ENCODE results near the gene DSG2.

DNA sequence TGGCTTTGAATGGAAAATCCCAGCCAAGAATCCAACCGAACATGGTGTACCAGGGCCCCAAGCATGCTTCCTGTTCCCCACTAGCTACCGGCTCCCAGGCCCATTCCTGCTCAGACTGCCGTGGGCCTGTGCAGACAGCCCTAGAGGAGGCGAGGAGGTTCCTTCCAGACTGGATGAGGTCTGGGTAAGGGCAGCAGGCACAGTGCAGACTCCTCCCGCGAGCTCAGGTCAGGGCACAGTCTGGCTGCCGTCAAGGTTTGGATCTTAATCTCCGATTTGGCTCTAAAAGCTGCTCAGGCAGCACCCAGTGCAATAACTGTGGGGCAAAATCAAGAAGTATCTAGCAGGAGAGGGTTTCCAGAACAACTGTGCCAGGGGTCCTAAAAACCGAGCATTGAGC, 74.4 kb downstream of the DSG2 start:
- no peak for TF ChIP-seq EP300 (IDR thresholded peaks at IDR 0.05)
- TF ChIP-seq, protein P1, sequence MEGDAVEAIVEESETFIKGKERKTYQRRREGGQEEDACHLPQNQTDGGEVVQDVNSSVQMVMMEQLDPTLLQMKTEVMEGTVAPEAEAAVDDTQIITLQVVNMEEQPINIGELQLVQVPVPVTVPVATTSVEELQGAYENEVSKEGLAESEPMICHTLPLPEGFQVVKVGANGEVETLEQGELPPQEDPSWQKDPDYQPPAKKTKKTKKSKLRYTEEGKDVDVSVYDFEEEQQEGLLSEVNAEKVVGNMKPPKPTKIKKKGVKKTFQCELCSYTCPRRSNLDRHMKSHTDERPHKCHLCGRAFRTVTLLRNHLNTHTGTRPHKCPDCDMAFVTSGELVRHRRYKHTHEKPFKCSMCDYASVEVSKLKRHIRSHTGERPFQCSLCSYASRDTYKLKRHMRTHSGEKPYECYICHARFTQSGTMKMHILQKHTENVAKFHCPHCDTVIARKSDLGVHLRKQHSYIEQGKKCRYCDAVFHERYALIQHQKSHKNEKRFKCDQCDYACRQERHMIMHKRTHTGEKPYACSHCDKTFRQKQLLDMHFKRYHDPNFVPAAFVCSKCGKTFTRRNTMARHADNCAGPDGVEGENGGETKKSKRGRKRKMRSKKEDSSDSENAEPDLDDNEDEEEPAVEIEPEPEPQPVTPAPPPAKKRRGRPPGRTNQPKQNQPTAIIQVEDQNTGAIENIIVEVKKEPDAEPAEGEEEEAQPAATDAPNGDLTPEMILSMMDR (IDR thresholded peaks at IDR 0.05) = no peak
- no peak for TF ChIP-seq POLR2A (IDR thresholded peaks at IDR 0.05)

Measured in ovary (tissue), 3 donors.